Measurements from ENCODE around the gene F10.

DNA sequence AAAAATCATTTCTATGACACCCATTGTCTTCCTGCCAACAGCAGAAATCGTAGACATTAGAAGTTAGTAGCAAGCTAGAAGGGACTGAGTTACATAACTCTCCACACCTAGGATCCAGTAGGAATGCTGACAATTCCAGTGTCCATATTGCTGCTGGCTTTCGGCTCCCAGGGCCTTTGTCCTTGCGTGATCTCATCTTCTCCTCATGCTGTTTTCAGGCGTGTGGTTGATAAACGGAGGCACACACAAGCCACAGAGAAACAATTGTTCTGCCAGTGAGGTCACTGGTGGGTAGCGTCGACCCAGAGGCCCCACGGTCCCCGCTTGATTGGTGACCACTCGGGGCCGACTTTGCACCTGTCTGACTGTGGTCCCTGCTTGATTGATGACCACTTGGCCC lies 48.7 kb upstream of the F10 start:
- TF ChIP-seq FOXM1 (IDR thresholded peaks at IDR 0.05; ENCODE audit: borderline replicate concordance) = no peak
- no peak for TF ChIP-seq FOXK2 (IDR thresholded peaks at IDR 0.05)
- TF ChIP-seq FOXA1 (IDR thresholded peaks at IDR 0.05) = no peak
- TF ChIP-seq SP1 (IDR thresholded peaks at IDR 0.05) = no peak
- no peak for TF ChIP-seq CTBP1 (IDR thresholded peaks at IDR 0.05; ENCODE audit: borderline replicate concordance)
- no peak for TF ChIP-seq NFRKB (IDR thresholded peaks at IDR 0.05)

Measured in HEK293T (cell line).